Skeletal muscle tissue (tissue), 4 donors: ENCODE measurements around the gene OR4B1. TPM values are rescaled to one million over a fixed set of nuclear protein-coding genes. Genes with fewer than 3 reads are reported as not detected.

ENCODE experiments used
- H3K27ac ChIP-seq: one replicate; pipeline ENCODE4 v1.7.0; 2013; ENCODE audit warnings: mild to moderate bottlenecking, low read depth, low read length, inconsistent platforms
- H3K27me3 ChIP-seq, 3 donors: one replicate each; pipeline ENCODE4 v1.7.0; 2013; ENCODE audit warnings: low read length in 3 of 3; ENCODE audit not compliant: control insufficient read depth in 3 of 3, insufficient read depth in 3 of 3
- H3K36me3 ChIP-seq, 3 donors: one replicate each; pipeline ENCODE4 v1.7.0; 2013; ENCODE audit warnings: low read length in 3 of 3; ENCODE audit not compliant: control insufficient read depth in 3 of 3, insufficient read depth in 3 of 3
- H3K4me1 ChIP-seq, 3 donors: one replicate each; pipeline ENCODE4 v1.7.0; 2013; ENCODE audit warnings: low read length in 3 of 3, mild to moderate bottlenecking in 3 of 3; ENCODE audit not compliant: control insufficient read depth in 3 of 3, insufficient read depth in 3 of 3
- H3K4me3 ChIP-seq, 3 donors: one replicate each; pipeline ENCODE4 v1.7.0; 2013; ENCODE audit warnings: low read length in 3 of 3
- H3K9ac ChIP-seq, 3 donors: one replicate each; pipeline ENCODE4 v1.7.0; 2013; ENCODE audit warnings: low read length in 3 of 3, mild to moderate bottlenecking in 3 of 3, moderate library complexity in 2 of 3, low read depth in 1 of 3
- H3K9me3 ChIP-seq, 3 donors: one replicate each; pipeline ENCODE4 v1.7.0; 2013; ENCODE audit warnings: low read length in 3 of 3; ENCODE audit not compliant: control insufficient read depth in 3 of 3
- total RNA-seq: library from RNA; depleted of rRNA; stranded (reverse); fragments of >200 nt; gene quantifications from one replicate; pipeline ENCODE4 v1.2.3, GENCODE V29; 2014
- donor health status: Osteomylitis.

Gene OR4B1
- total RNA-seq, 1 donor from 2014 or later, result not detected

DNA sequence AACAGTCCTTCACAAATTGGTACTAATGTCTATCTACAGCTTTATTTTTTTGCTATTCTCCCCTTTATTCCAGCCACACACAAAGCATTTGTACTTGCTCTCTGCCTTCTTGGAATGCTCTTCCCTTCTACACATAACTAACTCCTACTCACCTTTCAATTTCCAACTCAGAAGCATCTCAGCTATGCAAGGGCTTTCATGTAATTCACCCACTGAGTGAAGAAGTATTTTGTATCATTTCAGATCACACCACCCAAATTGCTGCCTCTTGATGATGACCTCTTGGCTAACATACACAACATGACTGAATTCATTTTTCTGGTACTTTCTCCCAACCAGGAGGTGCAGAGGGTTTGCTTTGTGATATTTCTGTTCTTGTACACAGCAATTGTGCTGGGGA, 28.2 kb downstream of the OR4B1 start, which contains the start of gene OR4X2:
OR4X2 (plus strand) TSS at position 301 of the 400 bp plus-strand sequence; CDS start at position 301, 0 bp downstream.
- Histone ChIP-seq H3K9ac (no peak within 1 kb of the TSS), H3K27ac (no peak within 1 kb of the TSS), H3K27me3 (no peaks in the 10 kb centered on the region), H3K9me3 (peaks cover 0 to 4% (median 3%) of the 10 kb centered on the region in 3 donors), H3K4me3 (no peak within 1 kb of the TSS), H3K36me3 (no peaks in the 10 kb centered on the region), H3K4me1 (no peaks in the 10 kb centered on the region)

DNA sequence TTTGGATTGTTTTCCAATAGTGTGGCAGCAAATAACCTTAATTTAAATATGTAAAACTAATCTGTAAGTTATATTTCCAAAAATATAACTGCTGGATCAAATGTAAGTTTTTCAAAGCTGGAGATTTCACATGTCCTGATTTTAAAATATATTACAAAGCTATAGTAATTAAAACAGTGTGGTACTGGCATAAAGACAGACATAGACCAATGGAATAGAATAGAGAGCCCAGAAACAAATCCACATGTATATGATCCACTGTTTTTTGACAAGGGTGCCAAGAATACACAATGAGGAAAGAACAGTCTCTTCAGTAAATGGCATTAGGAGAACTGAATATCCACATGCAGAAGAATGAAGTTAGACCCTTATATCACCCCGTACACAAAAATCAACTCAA, 32.3 kb downstream of the OR4B1 start:
- Histone ChIP-seq H3K9me3 (peaks cover 2 to 4% (median 3%) of the 10 kb centered on the region in 3 donors), H3K27ac (no peak overlapping the region), H3K9ac (no peak overlapping the region), H3K27me3 (no peaks in the 10 kb centered on the region), H3K4me3 (no peak overlapping the region), H3K4me1 (no peaks in the 10 kb centered on the region), H3K36me3 (no peaks in the 10 kb centered on the region)

- H3K27me3 ChIP-seq, result no peaks in the 10 kb centered on the region
- H3K9me3 ChIP-seq, result no peaks in the 10 kb centered on the region
- H3K9ac ChIP-seq, result no peak overlapping the region
- H3K36me3 ChIP-seq, result no peaks in the 10 kb centered on the region
- H3K27ac ChIP-seq, result no peak overlapping the region
- no peak overlapping the region for H3K4me3 ChIP-seq
- no peaks in the 10 kb centered on the region for H3K4me1 ChIP-seq
Observed at GRCh38 chr11:48261600-48261999, 45.0 kb downstream of the OR4B1 start.

DNA sequence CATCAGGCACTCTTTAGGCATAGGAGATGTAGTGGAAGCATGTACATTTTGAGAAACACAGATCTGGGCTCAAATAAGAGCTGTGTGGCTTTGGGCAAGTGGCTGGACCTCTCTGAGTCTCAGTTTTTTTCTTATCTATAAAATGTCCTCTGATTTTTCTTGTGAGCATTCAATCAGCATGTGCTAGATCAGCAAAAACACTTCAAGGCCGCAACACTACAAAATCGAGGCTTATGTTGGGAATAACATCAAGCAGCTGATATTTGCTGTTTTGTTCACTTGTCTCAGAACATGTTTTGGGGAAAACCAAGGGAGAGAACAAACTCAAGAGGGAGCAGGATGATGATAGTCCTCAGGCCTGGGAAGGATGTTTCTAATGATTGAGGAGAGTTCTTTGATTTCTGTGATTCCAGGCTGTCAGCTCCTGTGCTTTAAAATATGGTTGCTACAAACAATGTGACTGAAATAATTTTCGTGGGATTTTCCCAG, 46.9 kb downstream of the OR4B1 start, which contains the start of gene OR4X1:
OR4X1 (plus strand) TSS at position 439 of the 489 bp plus-strand sequence; CDS start at position 439, 0 bp downstream.
- Histone ChIP-seq H3K27ac (no peak within 1 kb of the TSS), H3K4me3 (no peak within 1 kb of the TSS), H3K4me1 (no peaks in the 10 kb centered on the region), H3K27me3 (no peaks in the 10 kb centered on the region), H3K36me3 (no peaks in the 10 kb centered on the region), H3K9ac (no peak within 1 kb of the TSS), H3K9me3 (no peaks in the 10 kb centered on the region)

Other genes starting within 250 kb of the OR4B1 start
- gene PTPRJ, start 236.3 kb upstream of the OR4B1 start, total RNA-seq, result 6.3 TPM
- not detected for gene OR4X2, start 28.3 kb downstream of the OR4B1 start, total RNA-seq
- gene OR4X1, start 47.1 kb downstream of the OR4B1 start, total RNA-seq, result not detected
- gene OR4S1, start 89.4 kb downstream of the OR4B1 start, total RNA-seq, result not detected
- not detected for gene OR4C3, start 108.1 kb downstream of the OR4B1 start, total RNA-seq
- not detected for gene OR4C5, start 149.7 kb downstream of the OR4B1 start, total RNA-seq